SK-N-SH treated with all-trans-retinoic acid at 6 μM for 48 hours (cell line): Measurements from ENCODE around the gene TMEM121B.

Experiments
- ATAC-seq: fragments of 200-7000 bp; cut with Tn5 transposase; 3 replicates; pipeline ENCODE4 v1.9.1; 2020; ENCODE audit warnings: mild to moderate bottlenecking, moderate library complexity
- ARNTL ChIP-seq: fragments of 450-650 bp; formaldehyde crosslinking; IDR thresholded peaks from 2 replicates; pipeline ENCODE4 v1.5.0; 2020; ENCODE audit warnings: low read depth, mild to moderate bottlenecking, moderate library complexity, borderline replicate concordance
- CSDC2 ChIP-seq: fragments of 250-450 bp; sonication (Bioruptor Pico); IDR thresholded peaks from 2 replicates; pipeline ENCODE4 v1.5.0; 2020; ENCODE audit warnings: mild to moderate bottlenecking, moderate library complexity
- CSRNP3 ChIP-seq: fragments of 250-450 bp; sonication (Bioruptor Pico); IDR thresholded peaks from 2 replicates; pipeline ENCODE4 v1.5.1; 2021; ENCODE audit warnings: mild to moderate bottlenecking, moderate library complexity
- ESRRG ChIP-seq: fragments of 250-450 bp; sonication (Bioruptor Pico); IDR thresholded peaks from 2 replicates; pipeline ENCODE4 v1.6.1; 2021; ENCODE audit warnings: mild to moderate bottlenecking
- GLIS3 ChIP-seq: fragments of 250-450 bp; sonication (Bioruptor Pico); IDR thresholded peaks from 2 replicates; pipeline ENCODE4 v1.5.0; 2020; ENCODE audit warnings: mild to moderate bottlenecking, moderate library complexity
- ISL1 ChIP-seq: fragments of 250-450 bp; sonication (Bioruptor Pico); IDR thresholded peaks from 2 replicates; pipeline ENCODE4 v2.1.2; 2022; ENCODE audit warnings: mild to moderate bottlenecking, moderate library complexity
- OSR1 ChIP-seq: fragments of 250-450 bp; sonication (Bioruptor Pico); IDR thresholded peaks from 2 replicates; pipeline ENCODE4 v1.8.0; 2022; ENCODE audit warnings: moderate library complexity, mild to moderate bottlenecking, inconsistent platforms
- PATZ1 ChIP-seq: fragments of 250-450 bp; sonication (Bioruptor Pico); IDR thresholded peaks from 2 replicates; pipeline ENCODE4 v1.8.0; 2020; ENCODE audit warnings: mild to moderate bottlenecking, moderate library complexity, borderline replicate concordance
- POU6F1 ChIP-seq: fragments of 250-450 bp; sonication (Bioruptor Pico); IDR thresholded peaks from 2 replicates; pipeline ENCODE4 v1.8.0; 2021; ENCODE audit warnings: low read depth, mild to moderate bottlenecking, moderate library complexity, borderline replicate concordance
- PPARA ChIP-seq: fragments of 250-450 bp; sonication (Bioruptor Pico); IDR thresholded peaks from 2 replicates; pipeline ENCODE4 v1.5.0; 2020; ENCODE audit warnings: mild to moderate bottlenecking, borderline replicate concordance
- RARB ChIP-seq: fragments of 250-450 bp; sonication (Bioruptor Pico); IDR thresholded peaks from 2 replicates; pipeline ENCODE4 v1.8.0; 2021; ENCODE audit warnings: mild to moderate bottlenecking, moderate library complexity
- TCF4 ChIP-seq: fragments of 250-450 bp; sonication (Bioruptor Pico); IDR thresholded peaks from 2 replicates; pipeline ENCODE4 v1.8.0; 2021; ENCODE audit warnings: mild to moderate bottlenecking, moderate library complexity, borderline replicate concordance
- TOX ChIP-seq: fragments of 250-450 bp; sonication (Bioruptor Pico); IDR thresholded peaks from 2 replicates; pipeline ENCODE4 v1.8.0; 2021; ENCODE audit warnings: mild to moderate bottlenecking, moderate library complexity, borderline replicate concordance
- TSHZ2 ChIP-seq: fragments of 250-450 bp; sonication (Bioruptor Pico); IDR thresholded peaks from 2 replicates; pipeline ENCODE4 v1.5.0; 2020; ENCODE audit warnings: mild to moderate bottlenecking, moderate library complexity
- ZC3H10 ChIP-seq: fragments of 250-450 bp; sonication (Bioruptor Pico); IDR thresholded peaks from 2 replicates; pipeline ENCODE4 v1.5.1; 2021; ENCODE audit warnings: mild to moderate bottlenecking, moderate library complexity
- ZFP3 ChIP-seq: fragments of 250-450 bp; sonication (Bioruptor Pico); IDR thresholded peaks from 2 replicates; pipeline ENCODE4 v1.5.0; 2020; ENCODE audit warnings: mild to moderate bottlenecking, moderate library complexity
- ZFP30 ChIP-seq: fragments of 450-650 bp; formaldehyde crosslinking; IDR thresholded peaks from 2 replicates; pipeline ENCODE4 v1.5.0; 2022; ENCODE audit warnings: mild to moderate bottlenecking, moderate library complexity
- ZNF565 ChIP-seq: fragments of 450-650 bp; formaldehyde crosslinking; conservative IDR thresholded peaks from 2 replicates; pipeline ENCODE4 v1.5.0; 2020; ENCODE audit warnings: low read depth, mild to moderate bottlenecking, moderate library complexity
- ZNF70 ChIP-seq: fragments of 450-650 bp; formaldehyde crosslinking; IDR thresholded peaks from 2 replicates; pipeline ENCODE4 v1.5.0; 2020; ENCODE audit warnings: mild to moderate bottlenecking, moderate library complexity
- ZNF8 ChIP-seq: fragments of 450-650 bp; formaldehyde crosslinking; IDR thresholded peaks from 2 replicates; pipeline ENCODE4 v1.5.0; 2020; ENCODE audit warnings: mild to moderate bottlenecking, moderate library complexity
- TF ChIP-seq, protein P1 (sequence below): fragments of 250-450 bp; sonication (Bioruptor Pico); IDR thresholded peaks from 2 replicates; pipeline ENCODE4 v1.5.1; 2020; ENCODE audit warnings: low read depth, mild to moderate bottlenecking, moderate library complexity

Gene TMEM121B

DNA sequence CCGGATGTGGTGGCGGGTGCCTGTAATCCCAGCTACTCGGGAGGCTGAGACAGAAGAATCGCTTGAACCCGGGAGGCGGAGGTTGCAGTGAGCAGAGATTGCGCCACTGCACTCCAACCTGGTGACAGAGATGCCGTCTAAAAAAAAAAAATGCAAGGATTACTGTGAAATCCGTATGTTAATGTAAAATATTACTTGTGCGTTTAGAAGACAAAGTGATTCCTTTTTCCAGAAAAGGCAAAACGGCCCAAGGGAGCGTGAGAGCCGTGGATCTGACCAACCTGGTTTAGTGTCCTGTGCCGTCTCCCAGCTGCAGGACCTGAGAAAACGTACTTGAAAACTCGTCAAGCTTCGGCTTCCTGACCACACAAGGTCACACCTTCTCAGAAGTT is 37.0 kb upstream of the TMEM121B start:
- TF ChIP-seq PATZ1 (CRISPR knock-in tag), result no peak
- no peak for TF ChIP-seq ZC3H10 (CRISPR knock-in tag)
- TF ChIP-seq POU6F1, result no peak
- TF ChIP-seq PPARA (CRISPR knock-in tag), result no peak
- no peak for TF ChIP-seq GLIS3 (CRISPR knock-in tag)
- TF ChIP-seq ZNF70 (CRISPR knock-in tag), result no peak
- no peak for TF ChIP-seq ISL1 (CRISPR knock-in tag)
- no peak for TF ChIP-seq ZNF565
- TF ChIP-seq TCF4 (CRISPR knock-in tag), result no peak
- no peak for TF ChIP-seq ZNF8 (CRISPR knock-in tag)
- no peak for TF ChIP-seq ZFP30 (CRISPR knock-in tag)
- no peak for TF ChIP-seq CSDC2 (CRISPR knock-in tag)
- TF ChIP-seq, protein P1, sequence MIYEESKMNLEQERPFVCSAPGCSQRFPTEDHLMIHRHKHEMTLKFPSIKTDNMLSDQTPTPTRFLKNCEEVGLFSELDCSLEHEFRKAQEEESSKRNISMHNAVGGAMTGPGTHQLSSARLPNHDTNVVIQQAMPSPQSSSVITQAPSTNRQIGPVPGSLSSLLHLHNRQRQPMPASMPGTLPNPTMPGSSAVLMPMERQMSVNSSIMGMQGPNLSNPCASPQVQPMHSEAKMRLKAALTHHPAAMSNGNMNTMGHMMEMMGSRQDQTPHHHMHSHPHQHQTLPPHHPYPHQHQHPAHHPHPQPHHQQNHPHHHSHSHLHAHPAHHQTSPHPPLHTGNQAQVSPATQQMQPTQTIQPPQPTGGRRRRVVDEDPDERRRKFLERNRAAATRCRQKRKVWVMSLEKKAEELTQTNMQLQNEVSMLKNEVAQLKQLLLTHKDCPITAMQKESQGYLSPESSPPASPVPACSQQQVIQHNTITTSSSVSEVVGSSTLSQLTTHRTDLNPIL, result no peak
- TF ChIP-seq OSR1 (CRISPR knock-in tag), result no peak
- no peak for TF ChIP-seq RARB (CRISPR knock-in tag)
- TF ChIP-seq ZFP3 (CRISPR knock-in tag), result no peak
- TF ChIP-seq CSRNP3 (CRISPR knock-in tag), result no peak
- ATAC-seq, result no peak

DNA sequence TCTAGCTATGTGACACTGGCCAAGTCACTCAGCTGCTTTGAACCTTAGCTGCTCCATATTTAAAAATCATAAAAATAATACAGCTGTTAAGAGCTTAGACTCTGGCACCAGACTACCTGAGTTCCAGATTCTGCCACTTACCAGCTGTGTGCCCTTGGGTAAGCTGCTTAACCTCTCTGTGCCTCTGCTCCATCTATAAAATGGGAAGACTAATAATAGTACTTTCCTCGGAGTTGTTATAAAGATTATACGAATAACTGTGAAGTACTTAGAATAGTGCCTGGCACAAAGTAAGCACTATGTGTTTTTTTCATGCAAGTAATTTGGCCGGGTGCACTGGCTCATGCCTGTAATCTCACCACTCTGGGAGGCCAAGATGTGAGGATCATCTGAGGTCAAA is 36.6 kb upstream of the TMEM121B start:
- no peak for TF ChIP-seq ARNTL (CRISPR knock-in tag)
- TF ChIP-seq ZNF565, result no peak
- no peak for TF ChIP-seq TCF4 (CRISPR knock-in tag)
- no peak for TF ChIP-seq TOX (CRISPR knock-in tag)
- no peak for TF ChIP-seq ZNF8 (CRISPR knock-in tag)
- TF ChIP-seq, protein P1, result no peak
- no peak for TF ChIP-seq TSHZ2 (CRISPR knock-in tag)
- TF ChIP-seq GLIS3 (CRISPR knock-in tag), result no peak
- TF ChIP-seq ZFP30 (CRISPR knock-in tag), result no peak
- TF ChIP-seq ZC3H10 (CRISPR knock-in tag), result no peak
- no peak for TF ChIP-seq POU6F1
- no peak for TF ChIP-seq ESRRG (CRISPR knock-in tag)
- no peak for TF ChIP-seq RARB (CRISPR knock-in tag)
- no peak for TF ChIP-seq PATZ1 (CRISPR knock-in tag)
- no peak for TF ChIP-seq ZFP3 (CRISPR knock-in tag)
- TF ChIP-seq CSRNP3 (CRISPR knock-in tag), result no peak
- TF ChIP-seq ZNF70 (CRISPR knock-in tag), result no peak
- no peak for TF ChIP-seq CSDC2 (CRISPR knock-in tag)
- no peak for TF ChIP-seq OSR1 (CRISPR knock-in tag)
- no peak for ATAC-seq
